SU-DHL-6 (cell line): ENCODE measurements around the gene ABTB2.

Experiments
- H2AFZ ChIP-seq: fragments of 200-600 bp; sonication (generic); 2 replicates; pipeline ENCODE4 v1.6.1; 2014; ENCODE audit warnings: low read depth, mild to moderate bottlenecking, moderate library complexity, mixed read lengths, antibody characterized with exemption, low read length; ENCODE audit not compliant: severe bottlenecking
- H3F3A ChIP-seq: fragments of 200-600 bp; shearing (Covaris generic); 2 replicates; pipeline ENCODE4 v1.6.0; 2016; ENCODE audit warnings: antibody characterized with exemption, mild to moderate bottlenecking; ENCODE audit not compliant: insufficient read depth
- H3K27ac ChIP-seq: fragments of 200-600 bp; sonication (generic); 2 replicates; pipeline ENCODE4 v1.5.1; 2016; ENCODE audit warnings: low read depth, mild to moderate bottlenecking, low read length, moderate library complexity, mixed read lengths
- H3K27me3 ChIP-seq: fragments of 200-600 bp; sonication (generic), shearing (Covaris generic); 2 replicates; pipeline ENCODE4 v1.6.0; 2014; ENCODE audit warnings: mild to moderate bottlenecking, low read length
- H3K36me3 ChIP-seq: fragments of 200-600 bp; sonication (generic); 2 replicates; pipeline ENCODE4 v1.6.1; 2014; ENCODE audit warnings: mild to moderate bottlenecking, low read length, mixed read lengths
- H3K4me2 ChIP-seq: fragments of 300-600, 200-600 bp; shearing (Covaris generic), sonication (generic); 2 replicates; pipeline ENCODE4 v1.6.0; 2014; ENCODE audit warnings: low read length, low read depth, mild to moderate bottlenecking; ENCODE audit not compliant: poor library complexity, severe bottlenecking
- H3K4me3 ChIP-seq: fragments of 200-600 bp; sonication (generic); 2 replicates; pipeline ENCODE4 v1.5.1; 2014; ENCODE audit warnings: antibody characterized with exemption, low read length, mild to moderate bottlenecking, mixed read lengths; ENCODE audit not compliant: insufficient read depth, poor library complexity, severe bottlenecking
- H3K79me2 ChIP-seq: fragments of 200-600 bp; sonication (generic); 2 replicates; pipeline ENCODE4 v1.6.1; 2014; ENCODE audit warnings: mild to moderate bottlenecking, low read length, moderate library complexity; ENCODE audit not compliant: insufficient read depth
- H3K9ac ChIP-seq: fragments of 200-600 bp; sonication (generic); 2 replicates; pipeline ENCODE4 v1.7.0; 2014; ENCODE audit warnings: mild to moderate bottlenecking, low read length
- H3K9me2 ChIP-seq: fragments of 200-600 bp; sonication (generic); replicated peaks from 2 replicates; pipeline ENCODE4 v1.6.1; 2014; ENCODE audit warnings: low read length; ENCODE audit not compliant: insufficient read depth
- H3K9me3 ChIP-seq: fragments of 200-600 bp; sonication (generic); 2 replicates; pipeline ENCODE4 v1.6.1; 2014; ENCODE audit warnings: low read length, mixed read lengths; ENCODE audit not compliant: insufficient read depth
- H4K20me1 ChIP-seq: fragments of 200-600 bp; sonication (generic); 2 replicates; pipeline ENCODE4 v1.6.1; 2014; ENCODE audit warnings: low read depth, mild to moderate bottlenecking, antibody characterized with exemption, low read length, moderate library complexity, mixed read lengths
- CTCF ChIP-seq: fragments of 200-600 bp; sonication (generic); IDR thresholded peaks from one replicate; pipeline ENCODE4 v1.5.1; 2017; ENCODE audit warnings: antibody characterized with exemption, mild to moderate bottlenecking, low read length, moderate library complexity; ENCODE audit not compliant: insufficient read depth, poor library complexity, severe bottlenecking
- EZH2phosphoT487 ChIP-seq: fragments of 200-600 bp; sonication (generic), shearing (Covaris generic); conservative IDR thresholded peaks from 2 replicates; pipeline ENCODE4 v1.6.1; 2018; ENCODE audit warnings: mild to moderate bottlenecking, antibody characterized with exemption, low read length, moderate library complexity, mixed read lengths

Gene ABTB2

GRCh38 chr11:34280945-34281872 lies 76.6 kb downstream of the ABTB2 start:
- H2AFZ ChIP-seq: no peak overlapping the region
- no peak overlapping the region for H3K9ac ChIP-seq
- H3K4me2 ChIP-seq: no peak overlapping the region
- H3K27me3 ChIP-seq: no peaks in the 10 kb centered on the region
- no peaks in the 10 kb centered on the region for H3K79me2 ChIP-seq
- H3K9me2 ChIP-seq: no peaks in the 10 kb centered on the region
- H3K9me3 ChIP-seq: no peaks in the 10 kb centered on the region
- H3F3A ChIP-seq: no peaks in the 10 kb centered on the region
- H3K36me3 ChIP-seq: no peaks in the 10 kb centered on the region
- H3K4me3 ChIP-seq: no peak overlapping the region
- H4K20me1 ChIP-seq: no peaks in the 10 kb centered on the region
- no peak for TF ChIP-seq EZH2phosphoT487
- no peak for TF ChIP-seq CTCF
- H3K27ac ChIP-seq: no peak overlapping the region

GRCh38 chr11:34278693-34279297 lies 79.0 kb downstream of the ABTB2 start:
- Histone ChIP-seq H3K9me3 (no peaks in the 10 kb centered on the region), H3K79me2 (no peaks in the 10 kb centered on the region), H3K36me3 (no peaks in the 10 kb centered on the region), H3K27ac (no peak overlapping the region), H3K4me2 (no peak overlapping the region), H3K4me3 (no peak overlapping the region), H3K9me2 (no peaks in the 10 kb centered on the region), H3K27me3 (no peaks in the 10 kb centered on the region), H2AFZ (no peak overlapping the region), H3K9ac (no peak overlapping the region), H3F3A (no peaks in the 10 kb centered on the region), H4K20me1 (no peaks in the 10 kb centered on the region)
- no peak for TF ChIP-seq CTCF
- no peak for TF ChIP-seq EZH2phosphoT487

GRCh38 chr11:34278175-34278574 lies 79.6 kb downstream of the ABTB2 start:
- no peak for TF ChIP-seq EZH2phosphoT487
- no peak for TF ChIP-seq CTCF
- H2AFZ ChIP-seq: no peak overlapping the region
- no peaks in the 10 kb centered on the region for H3K27me3 ChIP-seq
- no peaks in the 10 kb centered on the region for H3K9me2 ChIP-seq
- no peak overlapping the region for H3K27ac ChIP-seq
- no peak overlapping the region for H3K9ac ChIP-seq
- no peaks in the 10 kb centered on the region for H4K20me1 ChIP-seq
- H3K4me2 ChIP-seq: no peak overlapping the region
- H3K9me3 ChIP-seq: no peaks in the 10 kb centered on the region
- H3K79me2 ChIP-seq: no peaks in the 10 kb centered on the region
- H3K4me3 ChIP-seq: no peak overlapping the region
- H3F3A ChIP-seq: no peaks in the 10 kb centered on the region
- no peaks in the 10 kb centered on the region for H3K36me3 ChIP-seq
